ENCODE data around the gene IRAK2. TPM values are rescaled to one million over a fixed set of nuclear protein-coding genes. Genes with fewer than 3 reads are reported as not detected.

The IRAK2 gene
- total and polyA plus RNA-seq, 2 donors (not counting 3 experiments of a cell fraction or from before 2014, with no cell fraction given), result 7.9 to 10.0 TPM

DNA sequence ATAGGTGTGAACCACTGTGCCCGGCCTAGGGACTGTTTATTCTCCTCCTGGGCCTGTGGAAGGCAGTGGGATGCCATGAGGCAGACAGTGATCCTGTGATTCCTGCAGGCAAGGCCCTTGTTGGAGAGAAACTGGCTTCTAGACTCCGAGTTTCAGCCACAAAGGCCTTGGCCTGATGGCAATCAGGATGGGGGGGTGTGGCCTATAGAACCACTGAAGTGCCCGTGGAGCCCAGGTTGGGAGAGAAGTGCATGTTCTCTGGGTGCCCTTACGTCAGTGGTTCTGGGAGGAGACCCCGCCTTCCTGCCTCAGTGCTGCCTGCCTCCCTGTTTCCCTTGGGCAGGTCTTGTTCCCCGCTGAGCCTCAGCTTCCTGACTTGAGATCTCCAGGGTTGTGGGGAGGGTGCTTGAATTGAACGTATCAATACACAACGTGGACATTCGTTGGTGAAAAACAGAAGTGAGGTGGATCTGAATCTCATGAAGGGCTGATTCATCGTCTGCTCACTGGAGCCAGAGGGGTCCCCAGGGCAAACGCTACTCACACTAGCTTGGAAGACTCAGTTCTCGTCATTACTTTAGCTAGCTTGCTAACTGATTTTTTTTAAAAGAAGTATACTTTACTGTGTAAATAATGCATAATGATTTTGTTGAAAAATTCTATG, 31.8 kb downstream of the IRAK2 start:
- intact Hi-C loops (cut with micrococcal nuclease), result no loop called here
- no peak overlapping the region for H2AFZ ChIP-seq (ENCODE audit: low read depth, low read length)
- TF ChIP-seq MYC (IDR thresholded peaks at IDR 0.05; ENCODE audit: low read depth, low read length), result no peak
- no peak for TF ChIP-seq POLR2AphosphoS5 (IDR thresholded peaks at IDR 0.05; ENCODE audit: insufficient read depth, low read depth, low read length)
- no peak for TF ChIP-seq FOS (IDR thresholded peaks at IDR 0.05; ENCODE audit: borderline replicate concordance, insufficient read depth, low read length)
- no peak for TF ChIP-seq EZH2 (IDR thresholded peaks at IDR 0.05; ENCODE audit: borderline replicate concordance, low read depth, low read length, severe bottlenecking)
- TF ChIP-seq JUN (IDR thresholded peaks at IDR 0.05; ENCODE audit: borderline replicate concordance, insufficient read depth, insufficient read length, low read depth), result no peak
- TF ChIP-seq, protein P1, sequence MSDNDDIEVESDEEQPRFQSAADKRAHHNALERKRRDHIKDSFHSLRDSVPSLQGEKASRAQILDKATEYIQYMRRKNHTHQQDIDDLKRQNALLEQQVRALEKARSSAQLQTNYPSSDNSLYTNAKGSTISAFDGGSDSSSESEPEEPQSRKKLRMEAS (IDR thresholded peaks at IDR 0.05; ENCODE audit: insufficient read depth, insufficient read length), result no peak
- TF ChIP-seq, protein P2, sequence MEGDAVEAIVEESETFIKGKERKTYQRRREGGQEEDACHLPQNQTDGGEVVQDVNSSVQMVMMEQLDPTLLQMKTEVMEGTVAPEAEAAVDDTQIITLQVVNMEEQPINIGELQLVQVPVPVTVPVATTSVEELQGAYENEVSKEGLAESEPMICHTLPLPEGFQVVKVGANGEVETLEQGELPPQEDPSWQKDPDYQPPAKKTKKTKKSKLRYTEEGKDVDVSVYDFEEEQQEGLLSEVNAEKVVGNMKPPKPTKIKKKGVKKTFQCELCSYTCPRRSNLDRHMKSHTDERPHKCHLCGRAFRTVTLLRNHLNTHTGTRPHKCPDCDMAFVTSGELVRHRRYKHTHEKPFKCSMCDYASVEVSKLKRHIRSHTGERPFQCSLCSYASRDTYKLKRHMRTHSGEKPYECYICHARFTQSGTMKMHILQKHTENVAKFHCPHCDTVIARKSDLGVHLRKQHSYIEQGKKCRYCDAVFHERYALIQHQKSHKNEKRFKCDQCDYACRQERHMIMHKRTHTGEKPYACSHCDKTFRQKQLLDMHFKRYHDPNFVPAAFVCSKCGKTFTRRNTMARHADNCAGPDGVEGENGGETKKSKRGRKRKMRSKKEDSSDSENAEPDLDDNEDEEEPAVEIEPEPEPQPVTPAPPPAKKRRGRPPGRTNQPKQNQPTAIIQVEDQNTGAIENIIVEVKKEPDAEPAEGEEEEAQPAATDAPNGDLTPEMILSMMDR (IDR thresholded peaks at IDR 0.05; ENCODE audit: extremely low read depth in 1 of 2, insufficient read depth in 1 of 2, low read depth in 1 of 2, low read length in 2 of 2), result no peak
- no peak for TF ChIP-seq GATA2 (IDR thresholded peaks at IDR 0.05; ENCODE audit: insufficient read depth, insufficient read length, low read depth, low read length)
- TF ChIP-seq POLR2A (IDR thresholded peaks at IDR 0.05; ENCODE audit: low read depth, low read length), result no peak
- ChIA-PET POLR2A (no interaction called here), CTCF (no interaction called here)
- no peaks in the 10 kb centered on the region for H4K20me1 ChIP-seq (replicated peaks; ENCODE audit: control insufficient read depth, extremely low read depth, insufficient read depth, low read length)
- no peaks in the 10 kb centered on the region for H3K27me3 ChIP-seq (ENCODE audit: control insufficient read depth in 2 of 2, insufficient read depth in 2 of 2, low read length in 2 of 2)
- no peak overlapping the region for H3K4me3 ChIP-seq (replicated peaks in 1 of 3; ENCODE audit: insufficient read depth in 1 of 3, low read depth in 1 of 3, low read length in 3 of 3)
- no peak for FAIRE-seq
- no peak for DNase-seq (ENCODE audit: low read depth, low spot score)
- no peak overlapping the region for H3K27ac ChIP-seq (ENCODE audit: insufficient read depth, low read depth, low read length)
- BruUV-seq (replicated peaks), result no TSS peak
- dilution Hi-C loops (cut with MboI; ENCODE audit: extremely low pct_ligation_motif_present, low sequenced_read_pairs), result no loop called here
- H3K79me2 ChIP-seq (ENCODE audit: control insufficient read depth, insufficient read depth, low read length), result no peaks in the 10 kb centered on the region
- no peak overlapping the region for H3K4me2 ChIP-seq (ENCODE audit: insufficient read depth, low read length)
- H3K9me1 ChIP-seq (replicated peaks; ENCODE audit: control insufficient read depth, extremely low read depth, insufficient read depth, low read length), result no peaks in the 10 kb centered on the region
- H3K36me3 ChIP-seq (ENCODE audit: control insufficient read depth in 2 of 2, extremely low read depth in 1 of 2, insufficient read depth in 2 of 2, low read length in 2 of 2), result peaks cover 0 to 2% of the 10 kb centered on the region in 2 experiments
- peaks cover 43% of the 10 kb centered on the region for H3K4me1 ChIP-seq (ENCODE audit: control insufficient read depth, extremely low read depth, insufficient read depth, low read length)
- no peak overlapping the region for H3K9ac ChIP-seq (replicated peaks; ENCODE audit: extremely low read depth, insufficient read depth, low read length)
- no peaks in the 10 kb centered on the region for H3K9me3 ChIP-seq (replicated peaks; ENCODE audit: control insufficient read depth, insufficient read depth, low read length)
